OCI-LY1 (cell line): ENCODE results near the gene TMEM72.

Experiments used
- H2AFZ ChIP-seq: fragments of 200-600 bp; sonication (generic), shearing (Covaris generic); 2 replicates; pipeline ENCODE4 v1.6.0; 2014; ENCODE audit warnings: antibody characterized with exemption, mild to moderate bottlenecking, low read length
- H3F3A ChIP-seq: fragments of 200-600 bp; sonication (generic), shearing (Covaris generic); 2 replicates; pipeline ENCODE4 v1.6.0; 2014; ENCODE audit warnings: mild to moderate bottlenecking, antibody characterized with exemption, low read length, moderate library complexity; ENCODE audit not compliant: insufficient read depth
- H3K27ac ChIP-seq: fragments of 200-600 bp; sonication (generic); 2 replicates; pipeline ENCODE4 v1.5.1; 2014; ENCODE audit warnings: low read length, mixed run types, mild to moderate bottlenecking, low read depth; ENCODE audit not compliant: poor library complexity, severe bottlenecking
- H3K27me3 ChIP-seq: fragments of 200-600 bp; sonication (generic); 2 replicates; pipeline ENCODE4 v1.6.0; 2014; ENCODE audit warnings: antibody characterized with exemption, mild to moderate bottlenecking, low read length, moderate library complexity; ENCODE audit not compliant: insufficient read depth
- H3K36me3 ChIP-seq: fragments of 200-600 bp; sonication (generic); 2 replicates; pipeline ENCODE4 v1.6.1; 2014; ENCODE audit warnings: mild to moderate bottlenecking, antibody characterized with exemption, low read length, moderate library complexity, mixed read lengths; ENCODE audit not compliant: insufficient read depth
- H3K4me1 ChIP-seq: fragments of 200-600 bp; sonication (generic); 2 replicates; pipeline ENCODE4 v1.5.1; 2014; ENCODE audit warnings: mild to moderate bottlenecking, low read length, moderate library complexity; ENCODE audit not compliant: insufficient read depth, severe bottlenecking
- H3K4me2 ChIP-seq: fragments of 200-600 bp; sonication (generic), shearing (Covaris generic); 2 replicates; pipeline ENCODE4 v1.6.1; 2014; ENCODE audit warnings: low read length
- H3K4me3 ChIP-seq: fragments of 200-600 bp; sonication (generic); 2 replicates; pipeline ENCODE4 v1.5.1; 2014; ENCODE audit warnings: low read length, low read depth, mild to moderate bottlenecking, mixed read lengths; ENCODE audit not compliant: poor library complexity, severe bottlenecking
- H3K79me2 ChIP-seq: fragments of 200-600 bp; shearing (Covaris generic); 2 replicates; pipeline ENCODE4 v1.6.1; 2016; ENCODE audit warnings: mixed run types, low read length, mixed read lengths; ENCODE audit not compliant: insufficient read depth
- H3K9ac ChIP-seq: fragments of 200-600 bp; sonication (generic), shearing (Covaris generic); 2 replicates; pipeline ENCODE4 v1.6.1; 2014; ENCODE audit warnings: mild to moderate bottlenecking, low read length, mixed read lengths
- H3K9me2 ChIP-seq: fragments of 200-600 bp; sonication (generic), shearing (Covaris generic); 2 replicates; pipeline ENCODE4 v1.6.1; 2014; ENCODE audit warnings: low read depth, mild to moderate bottlenecking, low read length, mixed read lengths
- H3K9me3 ChIP-seq: fragments of 200-600 bp; shearing (Covaris generic); 2 replicates; pipeline ENCODE4 v1.6.1; 2014; ENCODE audit warnings: low read length, mixed read lengths
- H4K20me1 ChIP-seq: fragments of 200-600 bp; sonication (generic), shearing (Covaris generic); 2 replicates; pipeline ENCODE4 v1.6.0; 2016; ENCODE audit warnings: mild to moderate bottlenecking, low read length; ENCODE audit not compliant: insufficient read depth
- EZH2 ChIP-seq: fragments of 200-600 bp; sonication (generic), shearing (Covaris generic); IDR thresholded peaks from 2 replicates; pipeline ENCODE4 v1.8.0; 2017; ENCODE audit warnings: borderline replicate concordance, mixed run types, mild to moderate bottlenecking, antibody characterized with exemption, low read length, moderate library complexity, mixed read lengths
- TF ChIP-seq, protein P1 (sequence below): fragments of 200-600 bp; sonication (generic), shearing (Covaris generic); IDR thresholded peaks from 2 replicates; pipeline ENCODE4 v1.5.1; 2017; ENCODE audit warnings: mild to moderate bottlenecking, antibody characterized with exemption, low read length, moderate library complexity, mixed read lengths

TMEM72 gene

DNA sequence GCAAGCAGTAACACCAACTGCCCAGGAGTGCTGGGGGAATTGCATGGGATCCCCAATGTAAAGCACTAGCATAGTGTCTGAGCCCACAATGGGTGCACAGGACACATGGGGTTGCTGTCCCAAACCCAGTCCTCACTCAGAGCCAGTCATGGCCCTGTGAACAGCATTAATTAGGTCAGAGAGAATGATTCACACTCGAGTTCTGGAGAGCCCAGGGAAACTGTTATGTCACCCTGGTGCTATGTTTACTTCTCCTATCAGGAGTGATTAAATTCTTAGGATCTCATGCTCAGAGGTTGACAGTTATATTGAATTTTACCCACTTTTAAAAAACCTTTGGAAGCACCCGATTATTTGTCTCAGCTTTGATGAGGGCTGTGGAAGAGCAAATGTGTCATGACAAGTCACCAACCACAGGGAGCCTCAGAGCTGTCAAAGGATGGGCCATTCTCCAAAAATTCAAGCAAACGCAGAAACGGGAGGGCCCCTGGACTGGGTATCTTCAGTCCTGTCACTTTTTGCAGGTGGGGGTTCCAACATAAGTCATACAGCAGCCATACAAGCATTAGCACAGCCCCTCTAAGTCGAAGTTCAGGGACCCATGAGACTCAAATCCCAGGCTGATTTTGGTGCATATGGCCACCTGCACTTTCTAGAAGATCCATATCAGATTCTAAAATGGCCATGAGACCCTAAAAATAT lies 47.2 kb downstream of the TMEM72 start:
- peak overlapping the region; percentile 77 for H3K4me2 ChIP-seq
- H3K4me3 ChIP-seq: peak overlapping the region; percentile 68
- peak overlapping the region; percentile 69; the same call in 1 of the 2 replicates for H3K9ac ChIP-seq
- H3K4me1 ChIP-seq: peaks cover 13% of the 10 kb centered on the region
- no peaks in the 10 kb centered on the region for H3K27me3 ChIP-seq
- H3K79me2 ChIP-seq: no peaks in the 10 kb centered on the region
- no peaks in the 10 kb centered on the region for H3K9me2 ChIP-seq
- no peak overlapping the region for H2AFZ ChIP-seq
- no peaks in the 10 kb centered on the region for H4K20me1 ChIP-seq
- no peak overlapping the region for H3K27ac ChIP-seq
- TF ChIP-seq EZH2: no peak
- TF ChIP-seq, protein P1, sequence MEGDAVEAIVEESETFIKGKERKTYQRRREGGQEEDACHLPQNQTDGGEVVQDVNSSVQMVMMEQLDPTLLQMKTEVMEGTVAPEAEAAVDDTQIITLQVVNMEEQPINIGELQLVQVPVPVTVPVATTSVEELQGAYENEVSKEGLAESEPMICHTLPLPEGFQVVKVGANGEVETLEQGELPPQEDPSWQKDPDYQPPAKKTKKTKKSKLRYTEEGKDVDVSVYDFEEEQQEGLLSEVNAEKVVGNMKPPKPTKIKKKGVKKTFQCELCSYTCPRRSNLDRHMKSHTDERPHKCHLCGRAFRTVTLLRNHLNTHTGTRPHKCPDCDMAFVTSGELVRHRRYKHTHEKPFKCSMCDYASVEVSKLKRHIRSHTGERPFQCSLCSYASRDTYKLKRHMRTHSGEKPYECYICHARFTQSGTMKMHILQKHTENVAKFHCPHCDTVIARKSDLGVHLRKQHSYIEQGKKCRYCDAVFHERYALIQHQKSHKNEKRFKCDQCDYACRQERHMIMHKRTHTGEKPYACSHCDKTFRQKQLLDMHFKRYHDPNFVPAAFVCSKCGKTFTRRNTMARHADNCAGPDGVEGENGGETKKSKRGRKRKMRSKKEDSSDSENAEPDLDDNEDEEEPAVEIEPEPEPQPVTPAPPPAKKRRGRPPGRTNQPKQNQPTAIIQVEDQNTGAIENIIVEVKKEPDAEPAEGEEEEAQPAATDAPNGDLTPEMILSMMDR: no peak
- H3K9me3 ChIP-seq: no peaks in the 10 kb centered on the region
- no peaks in the 10 kb centered on the region; the same call in 1 of the 2 replicates for H3K36me3 ChIP-seq
- no peaks in the 10 kb centered on the region for H3F3A ChIP-seq

DNA sequence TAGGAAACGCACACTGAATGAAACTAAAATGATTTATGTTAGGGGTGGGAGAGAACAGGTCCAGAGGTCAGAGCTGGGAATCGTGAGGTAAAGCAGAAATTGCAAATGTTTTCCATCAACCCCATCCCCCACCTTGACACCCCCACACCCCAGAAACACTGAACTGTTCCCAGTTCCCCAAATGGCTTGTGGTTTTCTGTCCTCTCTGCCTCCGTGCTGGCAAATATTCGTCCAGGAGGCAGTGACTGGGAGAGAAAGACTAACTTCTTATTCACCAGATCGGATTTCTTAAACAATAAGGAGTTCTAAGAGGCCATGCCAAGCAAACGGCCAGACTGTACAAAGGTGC lies 47.7 kb downstream of the TMEM72 start:
- H3K4me1 ChIP-seq: peaks cover 13% of the 10 kb centered on the region
- no peaks in the 10 kb centered on the region; the same call in 1 of the 2 replicates for H3K36me3 ChIP-seq
- no peaks in the 10 kb centered on the region for H4K20me1 ChIP-seq
- no peaks in the 10 kb centered on the region for H3K27me3 ChIP-seq
- H3K9ac ChIP-seq: peak overlapping the region; percentile 69
- peak overlapping the region; percentile 77 for H3K4me2 ChIP-seq
- TF ChIP-seq EZH2: no peak
- TF ChIP-seq, protein P1: no peak
- H3K9me3 ChIP-seq: no peaks in the 10 kb centered on the region
- H3K4me3 ChIP-seq: peak overlapping the region; percentile 68
- H2AFZ ChIP-seq: peak overlapping the region; percentile 49; the same call in 1 of the 2 replicates
- H3K27ac ChIP-seq: no peak overlapping the region
- no peaks in the 10 kb centered on the region for H3K9me2 ChIP-seq
- no peaks in the 10 kb centered on the region for H3K79me2 ChIP-seq
- H3F3A ChIP-seq: no peaks in the 10 kb centered on the region

DNA sequence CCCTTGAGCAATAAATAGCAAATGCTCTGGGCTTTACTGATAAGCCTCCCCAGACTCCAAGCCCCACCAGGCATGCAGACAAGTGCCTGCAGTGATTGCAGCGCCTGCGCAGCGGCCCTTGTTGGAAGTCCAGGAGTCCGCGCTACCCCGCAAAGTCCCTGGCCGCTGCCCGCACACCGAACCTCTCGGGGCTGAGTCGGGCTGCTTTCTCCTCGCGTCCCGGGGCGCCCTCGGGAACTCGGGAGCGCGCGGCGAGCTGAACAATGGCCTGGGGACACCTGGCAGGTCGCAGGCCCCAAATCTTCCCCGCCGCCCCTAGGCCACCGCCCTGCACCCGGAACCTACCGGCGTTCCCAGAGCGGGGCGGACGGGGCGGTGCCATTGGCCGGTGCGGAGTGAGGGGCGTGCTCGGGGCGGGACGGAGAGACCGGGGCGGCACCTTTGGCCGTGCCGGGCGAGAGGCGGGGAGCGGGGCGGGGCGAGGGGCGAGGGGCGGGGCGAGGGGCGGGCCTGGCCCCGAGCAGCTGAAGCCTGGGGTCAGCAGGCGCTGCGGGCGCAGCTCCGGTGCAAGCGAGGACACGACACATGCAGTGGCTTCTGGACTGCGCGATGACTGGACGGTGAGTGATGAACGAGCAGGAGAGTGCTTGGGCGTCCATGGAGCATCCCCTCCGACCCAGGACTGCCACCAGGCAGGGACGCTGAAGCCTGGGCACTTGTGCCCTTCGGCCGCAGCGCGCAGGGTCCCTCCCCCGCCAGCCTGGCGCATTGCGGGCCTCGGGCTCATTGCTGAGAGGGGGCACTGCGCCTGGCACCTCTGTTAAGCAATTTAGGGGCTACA lies 48.3 kb downstream of the TMEM72 start, which contains the start of gene RASSF4:
Gene RASSF4 (plus strand): TSS at position 556 of the 841 bp plus-strand sequence. CDS start 10,401 bp downstream, outside the sequence.
- peak within 1 kb of the TSS; percentile 69 for H3K9ac ChIP-seq
- H3K27ac ChIP-seq: no peak within 1 kb of the TSS
- no peaks in the 10 kb centered on the region for H3K9me2 ChIP-seq

More for the DNA sequence above, 48.3 kb downstream of the TMEM72 start, which contains the start of gene RASSF4:
- peak within 1 kb of the TSS; percentile 68 for H3K4me3 ChIP-seq
- H3K27me3 ChIP-seq: no peaks in the 10 kb centered on the region
- H3F3A ChIP-seq: no peaks in the 10 kb centered on the region
- H3K4me2 ChIP-seq: peak within 1 kb of the TSS; percentile 77
- no peaks in the 10 kb centered on the region for H4K20me1 ChIP-seq
- no peaks in the 10 kb centered on the region for H3K79me2 ChIP-seq
- no peaks in the 10 kb centered on the region; the same call in 1 of the 2 replicates for H3K36me3 ChIP-seq
- TF ChIP-seq, protein P1: no peak
- no peak for TF ChIP-seq EZH2
- H3K4me1 ChIP-seq: peaks cover 13% of the 10 kb centered on the region
- H2AFZ ChIP-seq: peak within 1 kb of the TSS; percentile 49
- no peaks in the 10 kb centered on the region for H3K9me3 ChIP-seq
